GM23338 (cell line): ENCODE results near the gene DRC3. TPM values are rescaled to one million over a fixed set of nuclear protein-coding genes. Genes with fewer than 3 reads are reported as not detected.

Experiments
- ATAC-seq: fragments of 200-7000 bp; cut with Tn5 transposase; 3 replicates; pipeline ENCODE4 v1.9.1; 2020
- DNase-seq: peaks from one replicate; pipeline ENCODE4 v3.0.0-alpha.2; 2015; ENCODE audit warnings: low spot score
- H2AFZ ChIP-seq: fragments of 200-600 bp; sonication (generic); 2 replicates; pipeline ENCODE4 v1.8.0; 2016; ENCODE audit warnings: antibody characterized with exemption, mild to moderate bottlenecking, moderate library complexity
- H3F3A ChIP-seq: fragments of 200-600 bp; sonication (generic); replicated peaks from 2 replicates; pipeline ENCODE4 v1.8.0; 2017; ENCODE audit warnings: antibody characterized with exemption, mixed run types, low read depth
- H3K27ac ChIP-seq: fragments of 200-600 bp; sonication (generic); 2 replicates; pipeline ENCODE4 v1.6.1; 2016; ENCODE audit warnings: low read depth
- H3K27me3 ChIP-seq: fragments of 200-600 bp; sonication (generic); 2 replicates; pipeline ENCODE4 v1.8.0; 2016; ENCODE audit warnings: mild to moderate bottlenecking, mixed run types, moderate library complexity; ENCODE audit not compliant: insufficient read depth
- H3K36me3 ChIP-seq: fragments of 200-600 bp; sonication (generic); 2 replicates; pipeline ENCODE4 v1.8.0; 2016; ENCODE audit warnings: mild to moderate bottlenecking; ENCODE audit not compliant: insufficient read depth
- H3K4me1 ChIP-seq: fragments of 200-600 bp; sonication (generic); 2 replicates; pipeline ENCODE4 v1.8.0; 2016; ENCODE audit warnings: mild to moderate bottlenecking, moderate library complexity; ENCODE audit not compliant: insufficient read depth
- H3K4me2 ChIP-seq: fragments of 200-600 bp; sonication (generic); 2 replicates; pipeline ENCODE4 v1.7.1; 2017; ENCODE audit warnings: mixed run types
- H3K4me3 ChIP-seq: fragments of 200-600 bp; sonication (generic); 2 replicates; pipeline ENCODE4 v1.6.1; 2016; ENCODE audit warnings: mixed run types
- H3K79me2 ChIP-seq: fragments of 200-600 bp; sonication (generic); replicated peaks from 2 replicates; pipeline ENCODE4 v1.8.0; 2017; ENCODE audit warnings: mild to moderate bottlenecking; ENCODE audit not compliant: insufficient read depth
- H3K9me2 ChIP-seq: fragments of 200-600 bp; sonication (generic); 2 replicates; pipeline ENCODE4 v1.8.0; 2017; ENCODE audit not compliant: insufficient read depth
- H4K20me1 ChIP-seq: fragments of 200-600 bp; sonication (generic); replicated peaks from 2 replicates; pipeline ENCODE4 v1.8.0; 2017; ENCODE audit warnings: mild to moderate bottlenecking; ENCODE audit not compliant: insufficient read depth
- H3K27ac Mint-ChIP-seq: 2 replicates; pipeline ENCODE4 v1.8.0; 2020; ENCODE audit warnings: inconsistent platforms, mild to moderate bottlenecking, moderate library complexity, mixed read lengths
- H3K27me3 Mint-ChIP-seq: 3 replicates; pipeline ENCODE4 v1.8.0; 2022; ENCODE audit warnings: low read depth, mild to moderate bottlenecking, moderate library complexity, mixed read lengths, inconsistent platforms; ENCODE audit not compliant: insufficient read depth, poor library complexity
- H3K36me3 Mint-ChIP-seq: 3 replicates; pipeline ENCODE4 v1.8.0; 2021; ENCODE audit warnings: low read depth, mild to moderate bottlenecking, inconsistent platforms, moderate library complexity, mixed read lengths
- H3K4me1 Mint-ChIP-seq: 3 replicates; pipeline ENCODE4 v1.8.0; 2020; ENCODE audit warnings: mild to moderate bottlenecking, inconsistent platforms, mixed read lengths
- H3K4me3 Mint-ChIP-seq: 3 replicates; pipeline ENCODE4 v1.8.0; 2021; ENCODE audit warnings: moderate library complexity, mild to moderate bottlenecking, inconsistent platforms, mixed read lengths
- H3K9me3 Mint-ChIP-seq: 3 replicates; pipeline ENCODE4 v1.8.0; 2020; ENCODE audit warnings: moderate library complexity, mild to moderate bottlenecking, inconsistent platforms, mixed read lengths
- CREB1 ChIP-seq: fragments of 250-450 bp; sonication (Bioruptor Pico); IDR thresholded peaks from 2 replicates; pipeline ENCODE4 v1.5.0; 2020; ENCODE audit warnings: low read depth, mild to moderate bottlenecking, moderate library complexity
- CTCF ChIP-seq, 2 experiments: fragments of 200-600 bp in 1 of 2; sonication (generic) in 1 of 2; conservative IDR thresholded peaks; 2 replicates each; pipeline versions ENCODE4 v1.5.1 to v1.6.1; 2016 to 2017; ENCODE audit warnings: antibody characterized with exemption in 2 of 2, low read depth in 2 of 2, mild to moderate bottlenecking in 2 of 2, moderate library complexity in 1 of 2
- ETS1 ChIP-seq: IDR thresholded peaks from 2 replicates; pipeline ENCODE4 v1.6.1; 2016; ENCODE audit warnings: antibody characterized with exemption
- EZH2 ChIP-seq: fragments of 200-600 bp; sonication (generic); IDR thresholded peaks from one replicate; pipeline ENCODE4 v1.8.0; 2017; ENCODE audit warnings: antibody characterized with exemption, mild to moderate bottlenecking, low read depth; ENCODE audit not compliant: unreplicated experiment
- EZH2phosphoT487 ChIP-seq: fragments of 200-600 bp; sonication (generic); IDR thresholded peaks from one replicate; pipeline ENCODE4 v1.8.1; 2018; ENCODE audit warnings: antibody characterized with exemption; ENCODE audit not compliant: unreplicated experiment
- JUNB ChIP-seq: IDR thresholded peaks from one replicate; pipeline ENCODE4 v1.6.1; 2016; ENCODE audit warnings: antibody characterized with exemption; ENCODE audit not compliant: unreplicated experiment
- NANOG ChIP-seq: IDR thresholded peaks from 2 replicates; pipeline ENCODE4 v1.6.1; 2016; ENCODE audit warnings: antibody characterized with exemption, borderline replicate concordance
- POLR2AphosphoS5 ChIP-seq: IDR thresholded peaks from 2 replicates; pipeline ENCODE4 v1.6.1; 2016; ENCODE audit warnings: antibody characterized with exemption, low read depth
- REST ChIP-seq: IDR thresholded peaks from one replicate; pipeline ENCODE4 v1.6.1; 2018; ENCODE audit warnings: antibody characterized with exemption; ENCODE audit not compliant: unreplicated experiment
- STAT1 ChIP-seq: IDR thresholded peaks from one replicate; pipeline ENCODE4 v1.6.1; 2016; ENCODE audit warnings: antibody characterized with exemption; ENCODE audit not compliant: unreplicated experiment
- ZNF114 ChIP-seq: fragments of 250-450 bp; sonication (Bioruptor Pico); IDR thresholded peaks from 2 replicates; pipeline ENCODE4 v1.5.0; 2020; ENCODE audit warnings: mild to moderate bottlenecking, moderate library complexity
- ZNF331 ChIP-seq: fragments of 250-450 bp; sonication (Bioruptor Pico); IDR thresholded peaks from 2 replicates; pipeline ENCODE4 v1.5.0; 2020; ENCODE audit warnings: low read depth, mild to moderate bottlenecking, moderate library complexity
- ZNF462 ChIP-seq: fragments of 250-450 bp; sonication (Bioruptor Pico); IDR thresholded peaks from 2 replicates; pipeline ENCODE4 v1.5.0; 2020; ENCODE audit warnings: mild to moderate bottlenecking, moderate library complexity
- polyA plus RNA-seq: library from polyadenylated mRNA; unstranded; fragments of >200 nt; fragmentation: Nextera tagmentation; extraction: Ambion mirVana; gene quantifications from 2 replicates; pipeline ENCODE4 v1.2.1, GENCODE V29; 2016
- total RNA-seq: library from RNA; depleted of rRNA; stranded (reverse); fragments of >200 nt; shearing (Covaris generic); gene quantifications from 2 replicates; pipeline ENCODE4 v1.2.3, GENCODE V29; 2014

DRC3 gene
- total and polyA plus RNA-seq, 2 experiments from 2014 or later = 1.1 TPM; not detected in 1

GRCh38 chr17:18015593-18015992 lies 42.9 kb downstream of the DRC3 start:
- Histone ChIP-seq H3K4me1 (0 out of 2 replicates have a peak, but pooled peaks cover 5% of the 10 kb centered on the region), H3K4me3 (no peak overlapping the region), H3K4me2 (no peak overlapping the region), H4K20me1 (peaks cover 5% of the 10 kb centered on the region; the same call in 1 of the 2 replicates), H3K79me2 (no peaks in the 10 kb centered on the region), H3K36me3 (no peaks in the 10 kb centered on the region), H3F3A (no peaks in the 10 kb centered on the region), H2AFZ (no peak overlapping the region), H3K27me3 (no peaks in the 10 kb centered on the region), H3K9me2 (no peaks in the 10 kb centered on the region), H3K27ac (no peak overlapping the region)
- Mint-ChIP-seq H3K27ac (no peak overlapping the region), H3K36me3 (no peaks in the 10 kb centered on the region), H3K4me3 (no peak overlapping the region), H3K4me1 (peaks cover 3% of the 10 kb centered on the region; the same call in 2 of the 3 replicates), H3K9me3 (no peaks in the 10 kb centered on the region), H3K27me3 (peaks cover 3% of the 10 kb centered on the region)
- no peak for ATAC-seq
- DNase-seq = no peak
- TF ChIP-seq EZH2phosphoT487 (no peak), CREB1 (no peak), NANOG (no peak), EZH2 (no peak), ZNF114 (CRISPR knock-in tag) (no peak), JUNB (no peak), STAT1 (no peak), CTCF (conservative IDR thresholded peaks at IDR 0.05; ENCODE audit: low read depth in 2 of 2) (no peak), ETS1 (no peak), ZNF331 (no peak), POLR2AphosphoS5 (no peak), REST (no peak), ZNF462 (CRISPR knock-in tag) (no peak)
